NB4 (cell line): ENCODE data around the gene ZNF185.

Source experiments
- DNase-seq: peaks from one replicate; pipeline ENCODE4 v3.0.0; 2010; ENCODE audit warnings: low read depth
- H3K4me3 ChIP-seq: one replicate; pipeline ENCODE4 v1.5.1; 2011; ENCODE audit warnings: mild to moderate bottlenecking, low read depth, low read length, moderate library complexity
- CTCF ChIP-seq: IDR thresholded peaks from one replicate; pipeline ENCODE4 v1.5.1; 2012; ENCODE audit warnings: low read depth, low read length
- MYC ChIP-seq: IDR thresholded peaks from 2 replicates; pipeline ENCODE4 v1.6.1; 2011; ENCODE audit warnings: low read depth, low read length
- POLR2A ChIP-seq: IDR thresholded peaks from 2 replicates; pipeline ENCODE4 v1.6.1; 2011; ENCODE audit warnings: mild to moderate bottlenecking; ENCODE audit not compliant: insufficient read length; ENCODE audit errors: extremely low read depth
- TF ChIP-seq, protein P1 (sequence below): IDR thresholded peaks from 2 replicates; pipeline ENCODE4 v1.6.1; 2011; ENCODE audit warnings: low read depth, low read length

Gene ZNF185

GRCh38 chrX:152876931-152877840 lies 20.7 kb upstream of the ZNF185 start:
- TF ChIP-seq MYC, result no peak
- TF ChIP-seq, protein P1, sequence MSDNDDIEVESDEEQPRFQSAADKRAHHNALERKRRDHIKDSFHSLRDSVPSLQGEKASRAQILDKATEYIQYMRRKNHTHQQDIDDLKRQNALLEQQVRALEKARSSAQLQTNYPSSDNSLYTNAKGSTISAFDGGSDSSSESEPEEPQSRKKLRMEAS, result no peak
- no peak for TF ChIP-seq POLR2A
- DNase-seq, result no peak
- no peak overlapping the region for H3K4me3 ChIP-seq

DNA sequence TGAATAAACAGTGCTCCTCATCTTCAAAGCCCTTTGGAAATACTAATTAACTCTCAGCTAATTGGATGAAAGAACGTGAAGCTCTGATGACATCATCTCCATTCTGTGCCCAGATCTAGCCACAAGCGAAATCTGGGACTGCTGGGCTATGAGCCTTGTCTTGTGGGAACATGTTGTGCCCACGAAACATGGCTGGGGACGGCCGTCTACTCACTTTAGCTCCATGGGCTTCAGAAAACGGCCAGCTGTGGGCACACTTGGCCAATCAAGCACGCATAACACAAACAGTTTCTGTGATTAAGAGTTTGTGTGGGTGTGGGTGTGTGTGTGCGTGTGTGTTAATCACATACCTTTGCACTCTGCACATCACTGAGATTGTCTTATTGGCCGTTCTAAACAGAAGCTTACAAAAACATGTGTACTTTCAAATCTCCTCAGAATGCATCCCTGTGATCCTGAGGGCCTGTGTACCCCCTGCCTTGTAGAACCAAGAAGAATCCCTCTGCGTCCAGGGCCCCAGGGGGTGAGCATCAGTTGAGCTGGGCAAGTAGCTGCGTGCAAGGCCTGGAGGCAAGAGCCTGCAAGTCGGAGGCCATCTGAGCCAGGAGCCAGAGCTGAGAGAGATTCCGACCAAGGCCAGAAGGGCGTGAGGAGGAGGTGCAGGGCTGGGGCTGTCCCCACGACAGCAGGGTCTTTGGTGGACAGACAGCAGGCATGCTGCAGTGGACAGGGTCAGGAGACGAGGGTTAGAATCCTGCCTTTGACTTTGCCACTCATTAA lies 18.7 kb upstream of the ZNF185 start:
- H3K4me3 ChIP-seq, result no peak overlapping the region

GRCh38 chrX:152881289-152881688 lies 16.6 kb upstream of the ZNF185 start:
- no peak overlapping the region for H3K4me3 ChIP-seq
- TF ChIP-seq MYC, result no peak
- TF ChIP-seq, protein P1, result no peak
- no peak for TF ChIP-seq POLR2A
- no peak for TF ChIP-seq CTCF
- DNase-seq, result no peak

More for the DNA sequence above, 18.7 kb upstream of the ZNF185 start:
- no peak for DNase-seq
- no peak for TF ChIP-seq CTCF
- no peak for TF ChIP-seq POLR2A
- TF ChIP-seq MYC, result no peak
- TF ChIP-seq, protein P1, result no peak

GRCh38 chrX:152884171-152884570 lies 13.7 kb upstream of the ZNF185 start:
- DNase-seq, result no peak
- no peak overlapping the region for H3K4me3 ChIP-seq
- TF ChIP-seq POLR2A (no peak), MYC (no peak), CTCF (no peak)
- TF ChIP-seq, protein P1, result no peak

DNA sequence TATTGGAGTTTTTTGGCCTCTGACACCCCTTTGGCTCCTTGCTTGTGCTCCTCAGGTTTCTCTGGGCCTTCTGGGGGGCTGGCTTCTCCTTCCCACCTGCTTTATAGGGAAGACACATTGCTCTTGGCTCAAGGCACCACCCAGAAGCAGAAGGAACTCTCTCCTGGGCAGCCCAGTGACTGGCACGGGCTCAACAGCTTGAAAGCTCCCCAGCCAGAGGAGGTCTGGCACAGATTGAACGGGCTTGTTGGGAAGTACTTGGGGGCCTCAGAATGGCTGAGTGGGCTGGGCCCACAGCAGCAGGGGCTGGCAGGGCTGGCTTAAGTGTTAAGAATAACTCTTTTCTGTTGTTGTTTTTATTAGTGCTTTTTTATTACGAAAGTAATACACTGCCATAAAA lies 11.2 kb upstream of the ZNF185 start:
- no peak for TF ChIP-seq POLR2A
- TF ChIP-seq, protein P1, result no peak
- no peak for TF ChIP-seq MYC
- TF ChIP-seq CTCF, result no peak
- no peak for DNase-seq
- no peak overlapping the region for H3K4me3 ChIP-seq
